GM23248 (cell line): Measurements from ENCODE around the gene ADAMTS3.

Source experiments
- EZH2 ChIP-seq: fragments of 200-600 bp; sonication (generic); IDR thresholded peaks from 2 replicates; pipeline ENCODE4 v1.6.1; 2018; ENCODE audit warnings: antibody characterized with exemption, mild to moderate bottlenecking; ENCODE audit not compliant: insufficient read depth, poor library complexity, severe bottlenecking
- EZH2phosphoT487 ChIP-seq: fragments of 200-600 bp; sonication (generic); IDR thresholded peaks from 2 replicates; pipeline ENCODE4 v1.6.1; 2018; ENCODE audit warnings: antibody characterized with exemption, moderate library complexity, mild to moderate bottlenecking, low read depth; ENCODE audit not compliant: insufficient read depth

GRCh38 chr4:72378901-72379300 is 190.1 kb downstream of the ADAMTS3 start:
- TF ChIP-seq EZH2phosphoT487 (no peak), EZH2 (no peak)
